Measurements from ENCODE around the gene LRP1B.

- TF ChIP-seq POLR2AphosphoS5 (IDR thresholded peaks at IDR 0.05; ENCODE audit: low read depth, low read length), result no peak
- TF ChIP-seq TAF1 (IDR thresholded peaks at IDR 0.05; ENCODE audit: borderline replicate concordance, insufficient read depth, low read length), result no peak
- TF ChIP-seq REST (IDR thresholded peaks at IDR 0.05; ENCODE audit: insufficient read depth in 1 of 2, low read depth in 2 of 2, low read length in 2 of 2), result no peak
- no peak for TF ChIP-seq SIN3A (IDR thresholded peaks at IDR 0.05; ENCODE audit: borderline replicate concordance, insufficient read depth, low read length)
- no peak for TF ChIP-seq FOXP2 (optimal IDR thresholded peaks at IDR 0.05; ENCODE audit: borderline replicate concordance, extremely low read depth, extremely low read length, insufficient read depth)
Measured at GRCh38 chr2:141386168-141386567, 744.6 kb downstream of the LRP1B start.

All from PFSK-1 (cell line).